Central memory CD4-positive, alpha-beta T cell (primary cell): ENCODE measurements around the gene ATE1.
"Not testable (repeated sequence)": the region's sequence is repeated elsewhere in the genome, so short reads cannot be mapped to it uniquely, and the experiment has no call there.

Source experiments
- DNase-seq: peaks from one replicate; pipeline ENCODE4 v3.0.0; 2022

Gene ATE1

DNA sequence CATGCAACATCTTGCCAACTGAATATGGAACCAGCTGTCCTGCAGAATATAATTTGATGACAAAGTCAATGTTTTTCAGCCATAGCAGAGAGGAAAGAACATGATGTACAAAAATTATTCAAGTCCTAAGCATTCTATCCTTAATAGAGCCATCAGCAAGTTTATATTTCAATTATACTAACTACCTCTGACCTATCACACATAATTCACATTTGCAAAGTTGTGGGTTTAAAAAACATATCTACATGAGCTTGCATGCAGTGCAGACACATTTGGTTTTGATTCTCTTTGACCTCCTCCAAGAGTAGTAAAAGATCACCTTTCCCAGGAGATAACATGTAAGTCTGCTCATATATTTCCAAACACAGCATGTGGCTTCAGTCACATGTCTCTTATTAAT is 203.5 kb downstream of the ATE1 start:
- no peak for DNase-seq

DNA sequence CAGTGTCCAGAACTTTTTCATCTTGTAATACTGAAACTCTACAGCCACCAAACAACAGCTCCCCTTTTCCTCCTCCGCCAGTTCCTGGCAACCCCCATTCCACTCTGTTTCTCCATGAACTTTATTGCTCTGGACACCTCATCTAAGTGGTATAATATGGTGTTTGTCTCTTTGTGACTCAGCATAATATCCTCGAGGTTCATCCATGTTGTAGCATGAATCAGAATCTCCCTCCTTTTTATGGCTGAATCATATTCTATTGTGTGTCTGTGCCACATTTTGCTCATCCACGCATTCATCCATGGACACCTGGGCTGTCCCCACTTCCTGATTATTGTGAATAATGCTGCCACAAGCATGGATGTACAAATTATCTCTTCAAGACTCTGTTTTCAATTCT is 205.2 kb downstream of the ATE1 start:
- DNase-seq, result no peak

DNA sequence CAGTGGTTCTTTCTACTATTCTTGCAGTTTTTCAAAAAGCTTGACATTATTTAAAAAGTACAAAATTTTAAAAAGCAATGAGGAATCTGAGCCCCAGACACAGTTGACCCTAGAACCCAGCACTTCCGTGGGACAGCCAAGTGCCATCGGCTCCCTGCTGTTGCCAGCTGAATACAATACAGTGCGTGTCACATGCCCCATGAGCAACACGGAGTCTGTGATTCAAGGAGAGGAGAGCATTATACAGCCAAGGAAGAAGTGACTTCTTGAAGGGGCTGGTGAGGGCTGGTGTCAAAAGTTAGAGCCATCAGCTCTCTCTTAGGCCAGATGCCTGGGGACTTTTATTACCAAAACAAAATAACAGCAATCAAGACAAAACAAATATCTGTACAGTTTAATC is 206.6 kb downstream of the ATE1 start:
- DNase-seq, result no peak

DNA sequence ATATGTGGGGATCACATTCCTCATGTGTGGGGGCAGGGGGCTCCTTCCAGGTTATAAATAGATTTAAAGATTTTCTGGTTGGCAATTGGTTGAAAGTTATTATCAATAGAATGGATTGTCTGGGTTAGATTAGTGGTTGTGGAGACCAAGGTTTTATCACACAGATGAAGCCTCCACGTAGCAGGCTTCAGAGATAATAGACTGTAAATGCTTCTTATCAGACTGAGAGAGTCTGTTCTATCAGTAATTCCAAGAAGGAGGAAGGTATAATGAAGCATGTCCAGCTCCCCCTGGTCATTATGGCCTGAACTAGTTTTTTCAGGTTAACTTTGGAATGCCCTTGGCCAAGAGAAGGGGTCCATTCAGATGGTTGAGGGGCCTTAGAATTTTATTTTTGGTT is 211.9 kb downstream of the ATE1 start:
- no peak for DNase-seq

DNA sequence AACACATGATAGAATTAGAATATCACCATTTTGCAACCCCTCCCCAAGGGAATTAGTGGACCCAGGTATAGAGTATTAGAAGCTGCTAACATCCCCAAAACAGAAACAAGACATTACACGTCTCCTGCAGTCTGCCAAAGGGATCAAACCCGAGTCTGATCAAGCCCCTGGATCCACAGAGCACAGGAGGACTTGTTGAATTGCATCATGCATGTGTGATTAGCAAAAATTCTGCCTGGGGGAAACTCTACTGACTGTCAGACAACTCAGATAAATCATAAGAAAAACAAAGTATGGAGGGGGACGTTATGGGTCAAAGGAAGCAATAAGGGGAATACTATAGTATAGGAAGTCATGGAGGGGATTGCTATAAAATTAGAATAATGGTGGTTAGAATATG is 212.8 kb downstream of the ATE1 start:
- DNase-seq, result no peak

DNA sequence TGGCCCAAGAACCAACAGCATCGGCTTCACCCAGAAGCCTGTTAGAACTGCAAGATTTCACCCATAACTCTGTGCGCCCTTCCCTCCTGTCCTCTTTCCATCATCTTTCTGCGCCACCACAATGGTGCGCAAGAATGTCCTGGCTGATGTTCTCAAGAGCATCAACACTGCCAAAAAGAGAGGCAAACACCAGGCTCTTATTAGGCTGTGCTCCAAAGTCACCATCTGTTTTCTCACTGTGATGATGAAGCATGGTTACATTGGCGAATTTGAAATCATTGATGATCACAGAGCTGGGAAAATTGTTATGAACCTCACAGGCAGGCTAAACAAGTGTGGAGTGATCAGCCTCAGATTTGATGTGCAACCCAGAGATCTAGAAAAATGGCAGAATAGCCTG is 214.3 kb downstream of the ATE1 start:
- no peak for DNase-seq

DNA sequence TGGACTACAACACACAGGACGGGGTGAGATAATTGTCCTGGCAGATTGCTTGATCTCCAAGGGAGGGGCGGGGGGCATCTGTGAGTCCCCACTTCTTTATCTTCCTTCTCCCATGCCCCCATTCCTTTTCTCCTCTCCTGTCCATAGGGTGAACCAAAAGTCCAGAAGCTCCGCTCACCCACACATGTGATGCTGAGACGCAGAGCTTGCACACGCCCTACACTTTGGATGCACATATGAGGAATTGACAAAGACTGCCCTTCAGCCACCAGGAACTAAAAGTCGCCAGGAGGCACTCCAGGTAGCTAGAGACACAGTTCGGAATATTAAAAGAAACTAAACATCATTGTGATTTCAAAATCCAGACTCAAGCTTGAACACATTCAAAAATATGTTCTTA is 216.9 kb downstream of the ATE1 start:
- DNase-seq, result no peak

DNA sequence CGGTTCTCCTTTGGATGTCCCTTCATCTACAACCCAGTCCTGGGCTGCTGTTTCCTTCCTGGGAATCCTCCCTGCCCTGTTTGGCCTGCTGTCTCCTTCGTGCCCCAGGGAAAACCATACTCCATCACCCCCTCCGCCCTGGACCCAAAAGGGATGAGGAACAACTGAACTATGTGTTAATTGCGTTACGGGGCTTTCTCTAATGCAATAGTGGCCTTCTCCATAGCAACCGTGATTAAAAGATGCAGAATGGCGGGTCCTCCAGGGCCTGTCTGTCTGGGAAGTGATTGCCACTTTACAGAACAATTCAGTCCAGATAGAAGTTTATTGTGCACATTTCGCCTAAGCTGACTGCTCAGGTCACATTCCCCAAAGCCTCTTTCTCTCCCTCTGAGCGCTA is 217.6 kb downstream of the ATE1 start:
- DNase-seq, result no peak

DNA sequence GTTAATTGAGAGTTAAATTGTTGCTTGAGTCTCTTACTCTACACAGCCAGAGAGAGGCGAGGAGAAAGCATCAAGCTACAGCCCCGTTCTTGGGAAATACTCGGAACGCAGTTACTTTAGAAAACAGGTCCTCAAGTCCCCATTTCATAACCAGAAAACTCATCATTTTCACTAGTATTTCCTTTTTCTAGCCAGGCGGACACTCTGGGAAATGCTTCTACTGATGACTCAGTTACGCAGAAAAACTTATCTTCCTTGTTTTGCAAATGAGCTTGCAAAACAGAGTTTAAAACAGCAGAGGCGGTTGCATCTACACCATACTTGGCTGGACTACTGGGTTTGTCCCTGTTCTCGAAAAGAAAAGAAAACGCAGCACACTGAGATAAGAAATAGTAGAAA is 218.2 kb downstream of the ATE1 start:
- no peak for DNase-seq

DNA sequence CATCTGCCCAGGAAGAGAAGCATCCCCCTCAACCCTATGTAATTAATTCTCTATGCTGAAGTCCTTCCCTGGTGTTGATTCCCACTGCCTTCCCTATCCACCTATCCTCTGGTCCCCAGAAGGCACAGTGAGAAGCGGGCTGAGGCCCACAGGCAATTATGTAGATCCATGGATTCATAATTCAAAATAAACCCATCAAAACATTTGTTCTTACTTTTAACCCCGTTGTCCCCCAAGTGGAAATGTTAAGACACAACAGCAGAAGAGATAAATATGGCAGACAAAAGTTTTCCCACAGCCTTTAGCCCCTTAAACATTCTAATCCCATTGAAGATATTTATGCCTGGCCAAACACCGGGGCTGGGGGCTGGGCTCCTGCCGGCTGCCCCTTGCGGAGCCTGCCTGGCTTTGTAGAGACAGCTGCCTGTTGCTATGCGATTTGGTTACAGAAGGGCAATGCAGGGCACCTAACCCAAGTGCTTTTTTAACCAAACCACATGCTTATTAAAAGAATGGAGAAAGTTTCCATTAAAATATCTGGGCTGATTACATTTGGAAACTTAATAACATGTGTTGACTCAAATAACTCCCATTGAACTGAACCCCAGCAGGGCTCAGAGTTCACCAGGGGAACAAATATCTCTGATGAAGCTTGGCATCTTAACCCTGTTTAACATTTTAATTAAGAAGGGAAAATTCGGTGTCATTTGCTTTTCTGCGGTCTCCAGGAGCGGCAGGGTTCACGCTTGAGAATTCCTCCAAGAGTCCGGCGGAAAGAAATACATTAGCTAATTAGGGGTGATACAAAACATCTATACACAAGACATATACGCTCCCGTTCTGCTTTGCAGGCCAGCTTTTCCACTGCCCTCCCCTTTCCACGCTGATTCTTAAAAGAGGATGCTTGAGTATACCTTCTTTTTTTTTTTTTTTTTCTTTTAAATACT is 218.8 kb downstream of the ATE1 start:
- no peak for DNase-seq

DNA sequence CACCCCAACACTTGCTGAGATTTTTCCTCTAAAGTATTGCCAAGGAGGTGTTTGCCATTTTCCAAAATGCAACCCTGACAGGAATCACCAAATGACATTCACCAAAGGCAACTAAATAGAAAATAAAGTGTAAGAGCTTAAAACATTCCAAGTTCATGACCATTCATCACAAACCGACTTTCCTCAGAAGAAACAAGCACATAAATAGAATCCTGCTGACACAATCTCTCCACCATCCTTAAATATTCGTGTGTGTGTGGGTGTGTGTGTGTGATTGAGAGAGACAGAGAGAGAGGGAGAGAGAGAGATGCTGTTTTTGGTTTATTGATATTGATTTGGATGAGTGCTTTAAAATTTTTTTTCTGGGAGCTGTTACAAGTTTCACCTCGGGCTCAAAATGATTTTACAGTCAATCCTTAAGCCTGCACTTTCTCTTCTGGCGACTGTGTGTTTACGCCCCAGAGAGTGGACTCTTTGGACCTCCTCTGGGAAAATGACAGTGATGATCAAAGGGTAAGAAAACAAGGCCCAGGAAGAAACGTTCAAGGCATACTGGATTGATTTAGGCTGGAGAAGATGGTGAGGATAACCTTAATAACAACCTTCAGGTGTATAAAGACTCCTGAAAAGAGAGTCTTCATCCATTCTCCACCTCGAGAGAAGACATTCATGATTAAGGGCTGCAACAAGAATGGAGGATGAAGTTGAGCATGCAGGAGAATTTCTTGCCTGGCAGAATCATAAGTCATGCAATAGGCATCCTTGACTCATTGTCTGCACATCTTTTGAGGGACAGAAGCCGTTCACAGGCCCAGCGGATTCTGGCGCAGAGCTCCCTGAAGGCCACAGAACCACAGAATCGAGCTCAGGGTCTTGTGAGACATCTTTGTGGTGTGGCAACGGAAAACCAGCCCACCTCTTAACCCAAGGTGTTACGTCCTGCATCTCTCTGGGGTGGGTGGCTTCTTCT is 225.2 kb downstream of the ATE1 start:
- no peak for DNase-seq

DNA sequence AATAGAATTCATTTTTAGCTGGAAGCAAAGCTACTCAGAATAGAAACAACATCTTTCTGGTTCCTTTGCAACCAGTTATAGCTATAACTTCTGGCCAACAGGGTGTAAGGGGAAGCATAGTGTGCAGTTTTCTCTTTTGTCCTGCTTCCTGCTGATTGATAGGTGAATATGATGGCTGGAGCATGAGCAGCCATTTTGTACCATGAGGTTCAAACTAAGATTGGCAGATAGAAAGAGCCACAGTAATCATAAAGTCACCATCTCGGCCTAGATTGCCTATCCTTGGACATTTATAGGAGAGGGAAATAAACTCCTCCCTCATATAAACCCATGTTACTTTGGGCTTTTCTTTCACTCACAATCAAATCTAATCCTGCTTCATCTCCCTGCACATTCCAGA is 227.4 kb downstream of the ATE1 start:
- DNase-seq, result no peak

DNA sequence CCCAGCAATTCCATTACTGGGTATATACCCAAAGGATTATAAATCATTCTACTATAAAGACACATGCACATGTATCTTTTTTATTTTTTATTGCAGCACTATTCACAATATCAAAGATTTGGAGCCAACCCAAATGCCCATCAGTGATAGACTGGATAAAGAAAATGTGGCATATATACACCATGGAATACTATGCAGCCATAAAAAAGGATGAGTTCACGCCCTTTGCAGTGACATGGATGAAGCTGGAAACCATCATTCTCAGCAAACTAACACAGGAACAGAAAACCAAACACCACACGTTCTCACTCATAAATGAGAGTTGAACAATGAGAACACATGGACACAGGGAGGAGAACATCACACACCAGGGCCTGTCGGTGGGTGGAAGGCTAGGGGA is 228.1 kb downstream of the ATE1 start:
- DNase-seq, result not testable (repeated sequence)

DNA sequence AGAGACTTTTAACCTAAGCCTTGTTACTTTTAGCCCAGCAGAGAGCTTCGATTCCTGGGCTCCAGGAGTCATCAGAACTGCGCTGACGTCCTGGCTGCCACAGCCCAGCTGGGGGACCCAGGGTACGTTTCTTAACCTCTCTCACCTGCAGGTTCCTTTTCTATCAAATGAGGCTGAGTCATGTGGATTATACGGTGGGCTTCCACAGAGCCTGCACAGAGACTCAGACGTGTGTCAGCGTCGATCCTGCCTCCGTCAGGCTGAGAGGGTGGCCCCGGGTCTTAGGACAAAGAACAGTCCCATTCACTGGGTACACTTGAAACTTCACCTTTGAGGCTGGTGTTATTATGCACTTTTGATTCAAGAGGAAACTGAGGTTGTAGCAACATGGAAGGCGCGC is 228.9 kb downstream of the ATE1 start:
- DNase-seq, result no peak

DNA sequence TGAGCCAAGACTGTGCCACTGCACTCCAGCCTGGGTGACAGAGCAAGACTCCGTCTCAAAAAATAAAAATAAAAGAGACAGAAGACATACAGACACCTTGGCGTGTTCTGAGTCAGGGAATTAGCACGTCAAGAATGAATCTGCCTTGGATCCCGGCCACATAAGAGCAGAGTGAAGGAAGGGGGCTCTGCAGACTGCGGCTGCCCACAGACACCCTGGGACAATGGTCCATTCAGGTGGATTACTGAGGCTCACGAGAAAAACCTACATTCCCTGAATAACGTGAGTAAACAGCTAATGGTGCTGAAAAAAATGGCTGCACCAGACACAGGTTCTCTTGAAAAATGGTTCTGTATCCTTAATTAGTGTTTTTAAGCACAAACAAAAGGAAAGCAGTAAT is 229.5 kb downstream of the ATE1 start:
- DNase-seq, result no peak

DNA sequence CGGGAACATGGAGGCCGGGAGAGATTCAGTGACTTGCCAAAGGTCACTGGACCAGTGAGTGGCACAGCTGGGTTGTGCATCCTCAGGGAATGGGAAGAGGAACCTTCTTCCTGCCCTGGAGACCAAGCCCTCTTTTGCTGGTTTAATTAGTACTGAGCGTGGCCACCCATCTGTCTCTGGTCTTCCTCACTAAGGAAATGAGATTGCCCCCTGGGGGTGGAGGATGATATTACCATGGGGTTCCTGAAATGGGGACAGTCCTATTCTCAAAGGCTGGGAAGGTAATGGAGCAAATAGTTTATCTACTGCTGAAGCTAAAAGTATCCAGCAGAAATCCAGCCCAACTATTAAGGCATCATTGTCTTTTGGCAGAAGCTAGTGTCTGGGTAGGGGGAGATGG is 231.0 kb downstream of the ATE1 start:
- no peak for DNase-seq

DNA sequence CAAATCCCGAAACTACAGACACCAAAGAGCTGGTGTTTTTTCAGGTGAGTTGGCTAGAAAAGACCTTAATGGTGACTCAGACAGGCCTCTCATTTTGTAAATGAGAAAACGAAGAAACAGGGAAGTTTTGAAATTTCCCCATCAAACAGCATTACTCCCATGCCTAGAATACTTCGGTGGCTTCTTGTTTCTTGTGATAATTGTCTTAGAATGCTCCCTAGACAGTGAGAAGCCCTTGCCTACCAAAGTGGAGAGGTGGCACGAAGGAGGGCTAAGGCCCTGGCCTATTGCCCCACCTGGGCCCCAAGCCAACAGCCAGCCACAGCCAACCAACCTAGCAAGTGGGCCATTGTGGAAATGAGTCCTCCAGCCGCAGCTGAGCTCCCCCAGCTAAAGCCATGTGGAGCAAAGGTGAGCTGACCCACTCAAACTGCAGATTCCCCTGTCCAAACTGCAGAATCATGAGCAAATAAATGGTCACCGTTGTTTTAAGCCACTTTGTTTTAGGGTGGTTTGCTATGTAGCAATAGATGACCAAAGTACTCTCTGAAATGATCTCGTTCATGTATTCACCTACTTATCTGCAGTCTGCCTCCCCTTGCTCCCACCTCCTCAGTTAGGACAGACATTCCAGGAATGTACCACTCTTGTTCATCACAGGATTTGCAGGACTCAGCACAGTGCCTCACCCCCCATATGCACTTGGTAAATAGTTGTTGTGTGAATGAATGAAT is 231.9 kb downstream of the ATE1 start:
- no peak for DNase-seq

DNA sequence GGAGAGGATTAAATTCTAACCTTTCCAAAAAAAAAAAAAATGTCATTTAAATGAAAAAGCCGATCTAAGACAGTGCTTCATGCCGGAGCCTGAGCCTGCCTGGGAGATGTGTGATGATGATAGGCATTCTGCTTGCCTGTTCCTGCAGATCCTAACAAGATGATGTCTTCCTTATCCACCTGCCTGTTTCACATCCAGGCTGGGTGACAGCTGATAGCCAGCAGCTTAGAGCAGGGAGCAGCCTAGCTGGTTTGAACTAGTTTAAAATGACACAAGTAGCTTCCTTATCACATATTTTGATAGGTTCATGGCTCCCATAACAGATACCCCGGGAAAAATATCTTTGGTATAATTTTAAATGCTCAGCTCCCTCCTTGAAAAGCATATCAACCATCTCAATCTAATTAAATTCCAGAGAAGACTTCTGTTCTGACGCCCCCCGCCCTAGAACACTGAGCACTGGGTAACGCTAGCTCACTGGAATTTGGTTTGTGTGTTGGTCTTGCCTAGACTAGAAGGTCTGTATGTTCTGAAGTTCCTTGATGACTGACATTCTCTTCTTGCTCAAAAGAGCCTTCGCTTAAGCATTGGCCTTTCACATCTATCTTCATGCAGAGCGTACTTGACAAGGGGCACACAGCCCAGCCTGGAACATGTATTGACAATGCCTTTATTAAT is 232.7 kb downstream of the ATE1 start:
- no peak for DNase-seq

DNA sequence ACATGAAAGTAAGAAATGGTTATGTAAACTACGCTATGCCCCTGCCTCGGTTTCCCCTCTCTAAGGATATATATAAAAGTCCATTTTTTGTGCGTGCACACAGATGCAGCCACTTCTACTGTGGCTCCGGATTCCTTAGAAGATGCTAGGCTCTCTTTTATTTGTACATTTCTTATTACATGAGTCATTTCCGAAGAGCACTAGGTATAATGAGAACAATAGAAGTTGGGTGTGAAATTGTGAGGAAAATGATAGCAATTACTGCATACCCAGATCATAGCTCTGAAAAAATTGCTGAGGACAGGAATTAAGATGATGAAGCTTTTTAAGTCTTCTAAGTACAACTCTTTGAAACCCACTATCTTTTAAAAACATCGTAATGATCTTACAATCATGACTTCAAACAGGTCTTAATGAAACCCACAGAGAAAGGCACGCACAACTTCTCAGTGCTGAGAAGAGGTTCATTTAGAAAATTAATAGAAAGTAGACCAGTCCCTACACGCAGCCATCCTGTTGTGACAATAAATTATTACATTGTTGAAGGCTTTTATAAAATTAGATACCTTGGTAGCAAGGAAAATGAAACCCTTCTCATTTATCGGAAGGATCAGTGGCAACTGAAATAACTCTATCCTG is 233.4 kb downstream of the ATE1 start:
- no peak for DNase-seq

DNA sequence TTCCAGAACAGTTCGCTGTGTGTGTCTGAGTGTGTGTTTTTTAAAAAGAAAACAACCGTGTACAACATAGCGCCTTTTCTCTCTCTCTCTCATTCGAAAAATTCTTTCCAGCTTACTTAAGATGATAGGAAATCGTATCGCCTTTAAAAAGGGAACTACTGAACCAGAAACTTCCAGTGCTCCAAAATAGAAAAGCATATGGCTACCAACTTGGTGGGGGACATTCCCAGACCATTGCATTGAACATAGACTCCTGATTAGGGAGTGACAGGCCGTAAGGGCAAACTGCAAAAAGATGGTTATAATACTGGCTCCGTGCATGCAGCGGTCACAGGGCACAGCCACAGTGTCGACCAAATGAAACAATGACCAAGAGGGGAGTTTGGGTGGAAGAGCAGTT is 235.2 kb downstream of the ATE1 start:
- no peak for DNase-seq

DNA sequence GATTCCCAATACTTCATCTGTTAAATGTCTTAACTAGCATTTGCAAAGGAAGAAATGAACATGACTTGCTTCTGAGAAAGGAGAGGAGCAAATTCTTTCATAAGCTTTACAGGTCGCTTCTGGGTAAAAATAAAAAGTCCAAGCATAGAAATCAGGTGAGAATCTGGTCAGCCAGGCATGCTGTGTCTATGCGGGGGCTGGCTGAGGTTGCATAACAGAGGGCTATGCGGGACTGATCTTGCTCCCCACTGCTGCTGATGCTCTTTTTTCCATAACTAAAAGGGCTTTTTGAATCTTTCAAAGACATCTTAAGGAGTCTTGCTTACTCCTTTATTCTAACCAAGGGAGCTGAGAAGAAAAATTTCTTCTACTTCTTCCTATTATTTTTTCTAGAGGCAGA is 236.9 kb downstream of the ATE1 start:
- no peak for DNase-seq
